Brain microvascular endothelial cell (primary cell): Measurements from ENCODE around the gene SPECC1.
A peak's percentile ranks its signal among the peaks of the same experiment; 100 is the strongest.

Source experiments
- DNase-seq: peaks from one replicate; pipeline ENCODE4 v3.0.0-alpha.2; 2020
- H3K27ac ChIP-seq: fragments of 250-450 bp; sonication (Bioruptor Pico); 2 replicates; pipeline ENCODE4 v1.5.1; 2020; ENCODE audit warnings: mild to moderate bottlenecking, moderate library complexity
- H3K27me3 ChIP-seq: fragments of 250-450 bp; sonication (Bioruptor Pico); replicated peaks from 2 replicates; pipeline ENCODE4 v1.5.1; 2020; ENCODE audit warnings: mild to moderate bottlenecking
- H3K36me3 ChIP-seq: fragments of 250-450 bp; sonication (Bioruptor Pico); replicated peaks from 2 replicates; pipeline ENCODE4 v1.5.1; 2020; ENCODE audit warnings: mild to moderate bottlenecking
- H3K4me3 ChIP-seq: 2 replicates; pipeline ENCODE4 v1.5.1; 2011; ENCODE audit warnings: low read depth, mild to moderate bottlenecking, control low read depth, low read length, moderate library complexity
- CTCF ChIP-seq: IDR thresholded peaks from 2 replicates; pipeline ENCODE4 v1.5.1; 2011; ENCODE audit warnings: low read depth, mild to moderate bottlenecking, moderate library complexity, low read length, control low read depth, inconsistent platforms; ENCODE audit errors: missing control alignments
- in situ Hi-C: cut with HindIII; loops from 2 replicates; pipeline ENCODE4 v1.10.0; 2017; ENCODE audit warnings: low sequenced_read_pairs, low pct_ligation_motif_present

SPECC1 gene

GRCh38 chr17:20092973-20093626 lies 83.9 kb downstream of the SPECC1 start:
- no peak overlapping the region for H3K27ac ChIP-seq
- H3K36me3 ChIP-seq = no peaks in the 10 kb centered on the region
- TF ChIP-seq CTCF = no peak
- H3K27me3 ChIP-seq = no peaks in the 10 kb centered on the region
- DNase-seq = no peak
- in situ Hi-C loops = no loop called here
- H3K4me3 ChIP-seq = no peak overlapping the region

- no peaks in the 10 kb centered on the region for H3K27me3 ChIP-seq
- no peak overlapping the region for H3K4me3 ChIP-seq
- DNase-seq = no peak
- in situ Hi-C loops = no loop called here
- no peak overlapping the region for H3K27ac ChIP-seq
- H3K36me3 ChIP-seq = no peaks in the 10 kb centered on the region
- TF ChIP-seq CTCF = no peak
Observed at GRCh38 chr17:20094777-20095176, 85.6 kb downstream of the SPECC1 start.

- H3K36me3 ChIP-seq = no peaks in the 10 kb centered on the region
- H3K4me3 ChIP-seq = no peak overlapping the region
- H3K27me3 ChIP-seq = no peaks in the 10 kb centered on the region
- in situ Hi-C loops = no loop called here
- peak; percentile 34 for DNase-seq
- TF ChIP-seq CTCF = peak; percentile 65
- no peak overlapping the region for H3K27ac ChIP-seq
Observed at GRCh38 chr17:20095336-20096080, 86.3 kb downstream of the SPECC1 start.

- in situ Hi-C loops = no loop called here
- no peak overlapping the region for H3K27ac ChIP-seq
- no peaks in the 10 kb centered on the region for H3K27me3 ChIP-seq
Observed at GRCh38 chr17:20096430-20096829, 87.3 kb downstream of the SPECC1 start.

GRCh38 chr17:20097330-20097729 lies 88.2 kb downstream of the SPECC1 start:
- Histone ChIP-seq H3K27ac (no peak overlapping the region), H3K36me3 (no peaks in the 10 kb centered on the region), H3K4me3 (no peak overlapping the region), H3K27me3 (peaks cover 1% of the 10 kb centered on the region)
- TF ChIP-seq CTCF = no peak
- DNase-seq = no peak
- in situ Hi-C loops = no loop called here

More at GRCh38 chr17:20096430-20096829, 87.3 kb downstream of the SPECC1 start:
- Histone ChIP-seq H3K4me3 (no peak overlapping the region), H3K36me3 (no peaks in the 10 kb centered on the region)
- TF ChIP-seq CTCF = no peak
- no peak for DNase-seq
